HepG2 (cell line): ENCODE results near the gene NKD2. TPM values are rescaled to one million over a fixed set of nuclear protein-coding genes. Genes with fewer than 3 reads are reported as not detected.

Source experiments
- ATAC-seq: fragments of 200-7000 bp; cut with Tn5 transposase; 3 replicates; pipeline ENCODE4 v1.9.1; 2020; ENCODE audit warnings: mild to moderate bottlenecking, moderate library complexity
- BruUV-seq: library from RNA; stranded (reverse); fragments of 400-500 nt; replicated peaks from 2 replicates; lab custom pipeline; 2021; lab: Mats Ljungman, UMichigan
- CTCF ChIA-PET: fragments of 300-600 bp; formaldehyde crosslinking; extraction: SDS; loops from one replicate; lab custom pipeline; 2021; ENCODE audit warnings: low total read pairs, inconsistent platforms, low intra/inter-chr PET ratio; lab: Yijun Ruan, JAX
- POLR2A ChIA-PET: fragments of 350-600 bp; sonication (Branson Sonifier 250); formaldehyde crosslinking; loops from one replicate; lab custom pipeline; 2020; ENCODE audit warnings: antibody characterized with exemption, inconsistent platforms; lab: Yijun Ruan, JAX
- DNase-seq: peaks from one replicate; pipeline ENCODE4 v3.0.0-alpha.2; 2015; ENCODE audit warnings: low spot score
- FAIRE-seq: peaks from 3 replicates; lab custom pipeline; 2011; peaks lifted over from hg19 to GRCh38; lab: Jason Lieb, UNC
- H2AFZ ChIP-seq: one replicate; pipeline ENCODE4 v1.6.1; 2011; ENCODE audit warnings: low read length, inconsistent platforms
- H3K27ac ChIP-seq: fragments of 300-600 bp; 3 replicates; pipeline ENCODE4 v1.8.0; 2011; ENCODE audit warnings: mixed run types, mild to moderate bottlenecking, mixed read lengths, low read length, inconsistent platforms; ENCODE audit not compliant: insufficient read depth; ENCODE audit errors: extremely low read length
- H3K27me3 ChIP-seq, 2 experiments: fragments of 200-600 bp in 1 of 2; 2 replicates in 1 of 2; 3 replicates in 1 of 2; pipeline versions ENCODE4 v1.6.0 to v1.8.0; 2011; ENCODE audit warnings: low read length in 2 of 2, mild to moderate bottlenecking in 2 of 2, moderate library complexity in 2 of 2, inconsistent platforms in 1 of 2; ENCODE audit not compliant: insufficient read depth in 2 of 2, control insufficient read depth in 1 of 2
- H3K36me3 ChIP-seq, 2 experiments: fragments of 200-600 bp in 1 of 2; replicated peaks in 1 of 2; 2 replicates in 1 of 2; 3 replicates in 1 of 2; pipeline versions ENCODE4 v1.5.1 to v1.8.0; 2011; ENCODE audit warnings: low read length in 2 of 2, inconsistent platforms in 1 of 2; ENCODE audit not compliant: insufficient read depth in 2 of 2, control insufficient read depth in 1 of 2
- H3K4me1 ChIP-seq: 2 replicates; pipeline ENCODE4 v1.5.1; 2012; ENCODE audit warnings: low read length, inconsistent platforms; ENCODE audit not compliant: insufficient read depth
- H3K4me2 ChIP-seq: 2 replicates; pipeline ENCODE4 v1.6.0; 2011; ENCODE audit warnings: low read depth, low read length, inconsistent platforms
- H3K4me3 ChIP-seq, 3 experiments: fragments of 200-600 bp in 1 of 3; sonication (generic), shearing (Covaris generic) in 1 of 3; replicated peaks in 1 of 3; 2 replicates each; pipeline ENCODE4 v1.5.1; 2011 to 2016; ENCODE audit warnings: low read length in 3 of 3, inconsistent platforms in 2 of 3, low read depth in 2 of 3, mild to moderate bottlenecking in 2 of 3, control low read depth in 1 of 3, mixed read lengths in 1 of 3; ENCODE audit not compliant: insufficient read depth in 1 of 3
- H3K79me2 ChIP-seq: one replicate; pipeline ENCODE4 v1.6.1; 2011; ENCODE audit warnings: low read length, inconsistent platforms; ENCODE audit not compliant: insufficient read depth
- H3K9ac ChIP-seq: 2 replicates; pipeline ENCODE4 v1.6.0; 2011; ENCODE audit warnings: mild to moderate bottlenecking, low read depth, low read length, inconsistent platforms; ENCODE audit not compliant: insufficient read depth
- H3K9me3 ChIP-seq: 2 replicates; pipeline ENCODE4 v1.5.1; 2012; ENCODE audit warnings: mild to moderate bottlenecking, low read length
- H4K20me1 ChIP-seq: 2 replicates; pipeline ENCODE4 v1.6.0; 2011; ENCODE audit warnings: inconsistent platforms, mild to moderate bottlenecking, low read length, moderate library complexity; ENCODE audit not compliant: insufficient read depth
- MAZ ChIP-seq, 2 experiments: sonication (generic) in 1 of 2; formaldehyde crosslinking in 1 of 2; IDR thresholded peaks; 2 replicates each; pipeline versions ENCODE4 v1.5.0 to v1.6.1; 2012 to 2020; ENCODE audit warnings: low read depth in 2 of 2, mild to moderate bottlenecking in 2 of 2, borderline replicate concordance in 1 of 2, improper control_type of control experiment in 1 of 2, low read length in 1 of 2, missing genetic modification reagents in 1 of 2, moderate library complexity in 1 of 2
- SMC3 ChIP-seq: IDR thresholded peaks from 2 replicates; pipeline ENCODE4 v1.6.1; 2011; ENCODE audit warnings: low read length, improper control_type of control experiment
- STAG1 ChIP-seq: sonication (generic); formaldehyde crosslinking; IDR thresholded peaks from 2 replicates; pipeline ENCODE4 v1.4.0; 2020; ENCODE audit warnings: missing genetic modification reagents
- XRCC5 ChIP-seq: fragments of 200-400 bp; formaldehyde crosslinking; optimal IDR thresholded peaks from 2 replicates; pipeline ENCODE3; 2017; ENCODE audit warnings: mild to moderate bottlenecking, low read length
- YY1 ChIP-seq: IDR thresholded peaks from 2 replicates; pipeline ENCODE4 v1.6.1; 2011; ENCODE audit warnings: low read length, low read depth, moderate library complexity, mild to moderate bottlenecking; ENCODE audit not compliant: insufficient read depth, insufficient replicate concordance
- ZBTB42 ChIP-seq: sonication (generic); formaldehyde crosslinking; IDR thresholded peaks from 2 replicates; pipeline ENCODE4 v1.5.0; 2020; ENCODE audit warnings: mild to moderate bottlenecking, missing genetic modification reagents
- WGBS: methylation state at CpG from one replicate; pipeline ENCODE4 v1.1.6; 2017; ENCODE audit warnings: low lambda C conversion rate; 5-methylcytosine and 5-hydroxymethylcytosine counted together
- in situ Hi-C: cut with HindIII; loops from 2 replicates; pipeline ENCODE4 v1.10.0; 2017; ENCODE audit warnings: low pct_unique_long_range_greater_than_20kb; ENCODE audit not compliant: extremely low pct_ligation_motif_present
- intact Hi-C: fragments of 100-400 bp; cut with micrococcal nuclease; formaldehyde crosslinking; loops from one replicate; pipeline ENCODE4 v1.10.0; 2022; ENCODE audit not compliant: unreplicated experiment
- polyA plus RNA-seq, 8 experiments: library from polyadenylated mRNA; depleted of rRNA in 3 of 8; stranded (reverse) in 7 of 8; unstranded in 1 of 8; fragments of >200 nt; fragmentation: Illumina TruSeq in 4 of 8; extraction: Trizol in 4 of 8; gene quantifications; 2 replicates each; pipeline versions ENCODE4 v1.2.1 to v1.2.3, GENCODE V29; 2011 to 2016; ENCODE audit warnings: low read depth in 4 of 8, missing spikeins in 1 of 8, mixed read lengths in 1 of 8; ENCODE audit not compliant: insufficient read depth in 1 of 8
- total RNA-seq, 5 experiments: library from RNA; depleted of rRNA; stranded (reverse); fragments of >200 nt; fragmentation: Illumina TruSeq; extraction: Trizol; gene quantifications; 2 replicates each; pipeline ENCODE4 v1.2.3, GENCODE V29; 2016; ENCODE audit warnings: low read depth in 1 of 5
- TF ChIP-seq, protein P1 (sequence below): IDR thresholded peaks from 2 replicates; pipeline ENCODE4 v1.6.1; 2012; ENCODE audit warnings: inconsistent platforms
- TF ChIP-seq, protein P2 (sequence below): sonication (generic); formaldehyde crosslinking; IDR thresholded peaks from 2 replicates; pipeline ENCODE4 v1.9.0; 2022; ENCODE audit warnings: missing genetic modification reagents, mild to moderate bottlenecking, borderline replicate concordance
- TF ChIP-seq, protein P3 (sequence below): sonication (generic); formaldehyde crosslinking; IDR thresholded peaks from 2 replicates; pipeline ENCODE4 v1.5.0; 2020; ENCODE audit warnings: mild to moderate bottlenecking, missing genetic modification reagents, moderate library complexity
- TF ChIP-seq, protein P4 (sequence below): sonication (generic); formaldehyde crosslinking; IDR thresholded peaks from 2 replicates; pipeline ENCODE4 v1.5.1; 2020; ENCODE audit warnings: mild to moderate bottlenecking, missing genetic modification reagents, moderate library complexity

Gene NKD2
- total and polyA plus RNA-seq, 2 of the 13 experiments (the other 11 are each of a cell fraction or from before 2014, with no cell fraction given) = 0.53 to 0.82 TPM

DNA sequence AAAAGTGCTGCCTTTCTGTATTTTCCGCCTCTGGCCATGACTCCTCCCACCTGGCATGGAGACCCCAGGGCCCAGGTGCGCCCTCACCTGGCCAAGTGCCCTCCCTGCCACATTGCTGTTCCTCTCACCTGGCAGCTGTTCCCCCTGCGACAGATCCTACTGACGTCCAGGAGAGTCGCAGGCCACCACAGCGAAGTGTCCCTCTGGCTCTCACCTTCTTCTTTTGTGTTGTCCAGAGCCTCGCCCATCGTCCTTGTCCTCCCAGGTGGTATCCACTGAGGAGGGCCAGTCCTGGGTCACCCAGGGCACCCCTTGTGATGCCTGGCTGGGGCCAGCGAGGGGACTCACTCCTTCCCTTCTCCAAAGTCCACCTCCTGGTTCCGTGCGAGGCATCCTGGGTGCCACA is 2.6 kb downstream of the NKD2 start:
- Histone ChIP-seq H4K20me1 (0 out of 2 replicates have a peak, but pooled peaks cover 3% of the 10 kb centered on the region), H3K36me3 (no peaks in the 10 kb centered on the region), H3K27ac (no peak overlapping the region), H3K4me1 (peaks cover 33% of the 10 kb centered on the region), H3K79me2 (no peaks in the 10 kb centered on the region), H3K27me3 (peaks cover 4 to 28% of the 10 kb centered on the region in 2 experiments; a peak in 4 of 5 replicates), H3K4me2 (no peak overlapping the region), H3K9ac (no peak overlapping the region), H2AFZ (no peak overlapping the region), H3K4me3 (no peak overlapping the region), H3K9me3 (no peaks in the 10 kb centered on the region)
- intact Hi-C loops (loop anchor here (2.0 kb wide), 1 partner anchor 20 kb away; no protein-coding TSS in a partner anchor), in situ Hi-C loops (no loop called here)
- ATAC-seq (peak; percentile 53), FAIRE-seq (no peak), DNase-seq (peak; percentile 38)
- TF ChIP-seq SMC3 (peak; percentile 44; the same call in 1 of the 2 replicates), STAG1 (CRISPR knock-in tag) (peak; percentile 43), XRCC5 (peak; percentile 56), ZBTB42 (no peak), YY1 (peak; percentile 20), MAZ (IDR thresholded peaks at IDR 0.05; ENCODE audit: borderline replicate concordance, low read depth, low read length) (no peak), MAZ (CRISPR knock-in tag; IDR thresholded peaks at IDR 0.05; ENCODE audit: low read depth) (no peak)
- TF ChIP-seq, protein P1, sequence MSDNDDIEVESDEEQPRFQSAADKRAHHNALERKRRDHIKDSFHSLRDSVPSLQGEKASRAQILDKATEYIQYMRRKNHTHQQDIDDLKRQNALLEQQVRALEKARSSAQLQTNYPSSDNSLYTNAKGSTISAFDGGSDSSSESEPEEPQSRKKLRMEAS = 0 out of 2 replicates have a peak, but pooled peaks have one; percentile 9
- TF ChIP-seq, protein P2, sequence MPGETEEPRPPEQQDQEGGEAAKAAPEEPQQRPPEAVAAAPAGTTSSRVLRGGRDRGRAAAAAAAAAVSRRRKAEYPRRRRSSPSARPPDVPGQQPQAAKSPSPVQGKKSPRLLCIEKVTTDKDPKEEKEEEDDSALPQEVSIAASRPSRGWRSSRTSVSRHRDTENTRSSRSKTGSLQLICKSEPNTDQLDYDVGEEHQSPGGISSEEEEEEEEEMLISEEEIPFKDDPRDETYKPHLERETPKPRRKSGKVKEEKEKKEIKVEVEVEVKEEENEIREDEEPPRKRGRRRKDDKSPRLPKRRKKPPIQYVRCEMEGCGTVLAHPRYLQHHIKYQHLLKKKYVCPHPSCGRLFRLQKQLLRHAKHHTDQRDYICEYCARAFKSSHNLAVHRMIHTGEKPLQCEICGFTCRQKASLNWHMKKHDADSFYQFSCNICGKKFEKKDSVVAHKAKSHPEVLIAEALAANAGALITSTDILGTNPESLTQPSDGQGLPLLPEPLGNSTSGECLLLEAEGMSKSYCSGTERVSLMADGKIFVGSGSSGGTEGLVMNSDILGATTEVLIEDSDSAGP (CRISPR knock-in tag) = 0 out of 2 replicates have a peak, but pooled peaks have one; percentile 20
- TF ChIP-seq, protein P3, sequence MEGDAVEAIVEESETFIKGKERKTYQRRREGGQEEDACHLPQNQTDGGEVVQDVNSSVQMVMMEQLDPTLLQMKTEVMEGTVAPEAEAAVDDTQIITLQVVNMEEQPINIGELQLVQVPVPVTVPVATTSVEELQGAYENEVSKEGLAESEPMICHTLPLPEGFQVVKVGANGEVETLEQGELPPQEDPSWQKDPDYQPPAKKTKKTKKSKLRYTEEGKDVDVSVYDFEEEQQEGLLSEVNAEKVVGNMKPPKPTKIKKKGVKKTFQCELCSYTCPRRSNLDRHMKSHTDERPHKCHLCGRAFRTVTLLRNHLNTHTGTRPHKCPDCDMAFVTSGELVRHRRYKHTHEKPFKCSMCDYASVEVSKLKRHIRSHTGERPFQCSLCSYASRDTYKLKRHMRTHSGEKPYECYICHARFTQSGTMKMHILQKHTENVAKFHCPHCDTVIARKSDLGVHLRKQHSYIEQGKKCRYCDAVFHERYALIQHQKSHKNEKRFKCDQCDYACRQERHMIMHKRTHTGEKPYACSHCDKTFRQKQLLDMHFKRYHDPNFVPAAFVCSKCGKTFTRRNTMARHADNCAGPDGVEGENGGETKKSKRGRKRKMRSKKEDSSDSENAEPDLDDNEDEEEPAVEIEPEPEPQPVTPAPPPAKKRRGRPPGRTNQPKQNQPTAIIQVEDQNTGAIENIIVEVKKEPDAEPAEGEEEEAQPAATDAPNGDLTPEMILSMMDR (CRISPR knock-in tag) = peak; percentile 68
- TF ChIP-seq, protein P4, sequence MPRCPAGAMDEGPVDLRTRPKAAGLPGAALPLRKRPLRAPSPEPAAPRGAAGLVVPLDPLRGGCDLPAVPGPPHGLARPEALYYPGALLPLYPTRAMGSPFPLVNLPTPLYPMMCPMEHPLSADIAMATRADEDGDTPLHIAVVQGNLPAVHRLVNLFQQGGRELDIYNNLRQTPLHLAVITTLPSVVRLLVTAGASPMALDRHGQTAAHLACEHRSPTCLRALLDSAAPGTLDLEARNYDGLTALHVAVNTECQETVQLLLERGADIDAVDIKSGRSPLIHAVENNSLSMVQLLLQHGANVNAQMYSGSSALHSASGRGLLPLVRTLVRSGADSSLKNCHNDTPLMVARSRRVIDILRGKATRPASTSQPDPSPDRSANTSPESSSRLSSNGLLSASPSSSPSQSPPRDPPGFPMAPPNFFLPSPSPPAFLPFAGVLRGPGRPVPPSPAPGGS = no peak
- ChIA-PET CTCF (interaction anchor here (0.8 to 4.0 kb wide), 2 partner anchors 88 to 92 kb away, joined by 3 to 34 read pairs; no protein-coding TSS in a partner anchor), POLR2A (no interaction called here)
- WGBS = 54% methylated on average over 11 of the region's 11 CpGs
- BruUV-seq = no TSS peak
